Spleen (tissue), 11 donors: Measurements from ENCODE around the gene RAB3B. TPM values are rescaled to one million over a fixed set of nuclear protein-coding genes. Genes with fewer than 3 reads are reported as not detected.

ENCODE experiments used
- DNase-seq: peaks from one replicate; pipeline ENCODE4 v3.0.0-alpha.2; 2020
- H3K27ac ChIP-seq, 8 donors: fragments of 200-600 bp; sonication (generic) in 7 of 8; 1 replicate in 4 of 8; 2 replicates in 4 of 8; pipeline versions ENCODE4 v1.5.0 to v1.8.0; 2016 to 2021; ENCODE audit warnings: inconsistent platforms in 4 of 8, mild to moderate bottlenecking in 4 of 8, moderate library complexity in 1 of 8
- H3K27me3 ChIP-seq, 7 donors: fragments of 200-600 bp; sonication (generic) in 6 of 7; replicated peaks in 1 of 7; 1 replicate in 4 of 7; 2 replicates in 3 of 7; pipeline versions ENCODE4 v1.5.0 to v1.8.0; 2016 to 2021; ENCODE audit warnings: inconsistent platforms in 3 of 7, mild to moderate bottlenecking in 1 of 7
- H3K36me3 ChIP-seq, 6 donors: fragments of 200-600 bp; sonication (generic) in 5 of 6; 1 replicate in 4 of 6; 2 replicates in 2 of 6; pipeline versions ENCODE4 v1.5.0 to v1.8.0; 2016 to 2021; ENCODE audit warnings: inconsistent platforms in 2 of 6
- H3K4me1 ChIP-seq, 6 donors: fragments of 200-600 bp; sonication (generic) in 5 of 6; 1 replicate in 3 of 6; 2 replicates in 3 of 6; pipeline versions ENCODE4 v1.5.0 to v1.8.0; 2016 to 2021; ENCODE audit warnings: inconsistent platforms in 3 of 6
- H3K4me3 ChIP-seq, 8 donors: fragments of 200-600 bp; sonication (generic) in 7 of 8; 1 replicate in 4 of 8; 2 replicates in 4 of 8; pipeline versions ENCODE4 v1.5.0 to v1.8.0; 2016 to 2021; ENCODE audit warnings: inconsistent platforms in 4 of 8, mild to moderate bottlenecking in 4 of 8, moderate library complexity in 2 of 8
- H3K9me3 ChIP-seq, 8 donors: fragments of 200-600 bp; sonication (generic) in 7 of 8; 1 replicate in 4 of 8; 2 replicates in 4 of 8; pipeline versions ENCODE4 v1.5.0 to v1.8.0; 2016 to 2021; ENCODE audit warnings: inconsistent platforms in 4 of 8
- CTCF ChIP-seq, 11 experiments: fragments of 200-600 bp in 7 of 11; fragments of 450-650 bp in 4 of 11; sonication (generic) in 4 of 11; IDR thresholded peaks in 8 of 11; conservative IDR thresholded peaks in 3 of 11; 1 replicate in 7 of 11; 2 replicates in 4 of 11; pipeline versions ENCODE4 v1.4.0 to v1.8.0; 2016 to 2021; ENCODE audit warnings: antibody characterized with exemption in 11 of 11, inconsistent platforms in 4 of 11, mild to moderate bottlenecking in 1 of 11
- POLR2A ChIP-seq, 3 donors: fragments of 450-650 bp; IDR thresholded peaks; one replicate each; pipeline ENCODE4 v1.5.1; 2017; ENCODE audit warnings: antibody characterized with exemption in 3 of 3, mild to moderate bottlenecking in 1 of 3
- POLR2AphosphoS5 ChIP-seq, 3 donors: sonication (generic); formaldehyde crosslinking; IDR thresholded peaks; one replicate each; pipeline ENCODE4 v1.5.1; 2017; ENCODE audit warnings: antibody characterized with exemption in 3 of 3
- WGBS, 5 donors: extraction: QIAGEN DNeasy Blood & Tissue Kit in 3 of 5; methylation state at CpG; one replicate each; pipeline versions ENCODE4 v1.1.5 to v1.1.7; 2013 to 2018; 5-methylcytosine and 5-hydroxymethylcytosine counted together
- intact Hi-C: fragments of 100-400 bp; cut with DNase I; formaldehyde crosslinking; loops from one replicate; pipeline ENCODE4 v1.15.0; 2023; ENCODE audit warnings: low total_unique reads
- polyA plus RNA-seq, 3 donors: library from polyadenylated mRNA; stranded (reverse); fragments of 200-250 nt; gene quantifications; one replicate each; pipeline ENCODE4 v1.2.1, GENCODE V29; 2013
- total RNA-seq, 7 donors: library from RNA; depleted of rRNA in 3 of 7; stranded (reverse); fragments of >200 nt in 3 of 7; fragmentation: NEBNext Ultra II Directional in 4 of 7; extraction: Animal tissue kit (Norgen Biotek cat#: 25700) in 4 of 7; gene quantifications; one replicate each; pipeline versions ENCODE4 v1.1.0 to v1.2.1, GENCODE V29; 2016 to 2021
- donor health status: healthy with polysubstance abuse.
- donor health status: DM: no; HTN: no; CAD: no; lungs with moderate emphysema.
- donor health status: DM: no; HTN: no; CAD: no.
- donor health status: Bipolar disorder and iron deficiency.
- donor health status: healthy.
- donor health status: DM: no; HTN: no; CAD: no.
- donor health status: DM: yes; HTN: yes; CAD: no.

RAB3B gene
- total and polyA plus RNA-seq, 10 donors: 0.02 to 0.32 (median 0.13) TPM; not detected in 2

GRCh38 chr1:51952638-51953037, 37.9 kb downstream of the RAB3B start:
- no peak overlapping the region for H3K4me3 ChIP-seq
- H3K9me3 ChIP-seq: peaks cover 0 to 17% (median 9%) of the 10 kb centered on the region in 8 donors
- intact Hi-C loops: no loop called here
- TF ChIP-seq POLR2AphosphoS5 (IDR thresholded peaks at IDR 0.05) (no peak), CTCF (IDR thresholded peaks at IDR 0.05 in 8 of 11, conservative IDR thresholded peaks at IDR 0.05 in 3 of 11) (no peak), POLR2A (IDR thresholded peaks at IDR 0.05) (no peak)
- 56 to 80% (median 70%) methylated on average over 1 of the region's 1 CpG for WGBS, 5 donors
- no peaks in the 10 kb centered on the region for H3K27me3 ChIP-seq
- H3K27ac ChIP-seq: no peak overlapping the region
- H3K36me3 ChIP-seq: no peaks in the 10 kb centered on the region
- no peaks in the 10 kb centered on the region for H3K4me1 ChIP-seq
- DNase-seq: no peak

GRCh38 chr1:51950701-51951100, 39.8 kb downstream of the RAB3B start:
- no peak overlapping the region for H3K27ac ChIP-seq
- DNase-seq: no peak
- intact Hi-C loops: no loop called here

GRCh38 chr1:51949014-51949702, 41.3 kb downstream of the RAB3B start:
- no peaks in the 10 kb centered on the region for H3K27me3 ChIP-seq
- intact Hi-C loops: no loop called here
- no peaks in the 10 kb centered on the region for H3K36me3 ChIP-seq
- no peak for TF ChIP-seq POLR2A (IDR thresholded peaks at IDR 0.05)
- no peak for TF ChIP-seq POLR2AphosphoS5 (IDR thresholded peaks at IDR 0.05)
- TF ChIP-seq CTCF (IDR thresholded peaks at IDR 0.05 in 8 of 11, conservative IDR thresholded peaks at IDR 0.05 in 3 of 11): no peak
- no peak overlapping the region for H3K4me3 ChIP-seq
- DNase-seq: no peak
- no peaks in the 10 kb centered on the region for H3K4me1 ChIP-seq
- peaks cover 0 to 17% (median 9%) of the 10 kb centered on the region in 8 donors for H3K9me3 ChIP-seq
- 78 to 92% (median 79%) methylated on average over 8 to 9 of the region's 9 CpGs for WGBS, 5 donors
- no peak overlapping the region for H3K27ac ChIP-seq

More at GRCh38 chr1:51950701-51951100, 39.8 kb downstream of the RAB3B start:
- 83 to 91% (median 87%) methylated on average over 4 of the region's 4 CpGs for WGBS, 5 donors
- H3K9me3 ChIP-seq: peaks cover 0 to 17% (median 9%) of the 10 kb centered on the region in 8 donors
- no peaks in the 10 kb centered on the region for H3K4me1 ChIP-seq
- TF ChIP-seq POLR2AphosphoS5 (IDR thresholded peaks at IDR 0.05): no peak
- TF ChIP-seq CTCF (IDR thresholded peaks at IDR 0.05 in 8 of 11, conservative IDR thresholded peaks at IDR 0.05 in 3 of 11): no peak
- no peak for TF ChIP-seq POLR2A (IDR thresholded peaks at IDR 0.05)
- H3K4me3 ChIP-seq: no peak overlapping the region
- H3K27me3 ChIP-seq: no peaks in the 10 kb centered on the region
- H3K36me3 ChIP-seq: no peaks in the 10 kb centered on the region

GRCh38 chr1:51948491-51948915, 42.0 kb downstream of the RAB3B start:
- H3K36me3 ChIP-seq: no peaks in the 10 kb centered on the region
- H3K27me3 ChIP-seq: no peaks in the 10 kb centered on the region
- DNase-seq: no peak
- H3K4me3 ChIP-seq: no peak overlapping the region
- H3K27ac ChIP-seq: no peak overlapping the region
- intact Hi-C loops: no loop called here
- H3K4me1 ChIP-seq: no peaks in the 10 kb centered on the region
- peaks cover 0 to 17% (median 9%) of the 10 kb centered on the region in 8 donors for H3K9me3 ChIP-seq
- 85 to 98% (median 98%) methylated on average over 2 of the region's 2 CpGs for WGBS, 5 donors
- no peak for TF ChIP-seq POLR2A (IDR thresholded peaks at IDR 0.05)
- TF ChIP-seq CTCF (IDR thresholded peaks at IDR 0.05 in 8 of 11, conservative IDR thresholded peaks at IDR 0.05 in 3 of 11): no peak
- TF ChIP-seq POLR2AphosphoS5 (IDR thresholded peaks at IDR 0.05): no peak
